Aorta (tissue), 5 donors: ENCODE data around the gene KCNQ4. TPM values are rescaled to one million over a fixed set of nuclear protein-coding genes. Genes with fewer than 3 reads are reported as not detected.

Source experiments
- ATAC-seq: fragments of 200-7000 bp; cut with Tn5 transposase; one replicate; pipeline ENCODE4 v1.9.1; 2022; ENCODE audit warnings: moderate library complexity; ENCODE audit not compliant: low FRiP score
- DNase-seq, 2 donors: peaks; one replicate each; pipeline ENCODE4 v3.0.0-alpha.2; 2020
- H3K27ac ChIP-seq, 2 donors: one replicate each; pipeline ENCODE4 v1.5.1; 2013; ENCODE audit warnings: low read length in 2 of 2, mild to moderate bottlenecking in 2 of 2, moderate library complexity in 2 of 2, control low read depth in 1 of 2, inconsistent platforms in 1 of 2, low read depth in 1 of 2
- H3K27me3 ChIP-seq, 2 donors: one replicate each; pipeline ENCODE4 v1.6.1; 2013; ENCODE audit warnings: control low read depth in 1 of 2, low read length in 1 of 2, mild to moderate bottlenecking in 1 of 2, moderate library complexity in 1 of 2; ENCODE audit not compliant: insufficient read depth in 2 of 2, control insufficient read depth in 1 of 2
- H3K36me3 ChIP-seq, 2 donors: one replicate each; pipeline ENCODE4 v1.6.1; 2013; ENCODE audit warnings: control low read depth in 1 of 2, low read length in 1 of 2, mild to moderate bottlenecking in 1 of 2; ENCODE audit not compliant: insufficient read depth in 2 of 2, control insufficient read depth in 1 of 2
- H3K4me1 ChIP-seq, 2 donors: one replicate each; pipeline ENCODE4 v1.6.1; 2013; ENCODE audit warnings: low read length in 2 of 2, control low read depth in 1 of 2, mild to moderate bottlenecking in 1 of 2, moderate library complexity in 1 of 2; ENCODE audit not compliant: insufficient read depth in 2 of 2, control insufficient read depth in 1 of 2
- H3K4me3 ChIP-seq, 2 donors: one replicate each; pipeline ENCODE4 v1.5.1; 2013; ENCODE audit warnings: low read length in 2 of 2, control low read depth in 1 of 2, mild to moderate bottlenecking in 1 of 2
- H3K9me3 ChIP-seq: one replicate; pipeline ENCODE4 v1.6.1; 2013; ENCODE audit warnings: mild to moderate bottlenecking, low read length; ENCODE audit not compliant: control insufficient read depth
- WGBS, 2 donors: extraction: QIAGEN DNeasy Blood & Tissue Kit; methylation state at CpG; one replicate each; pipeline ENCODE4 v1.1.7; 2013; 5-methylcytosine and 5-hydroxymethylcytosine counted together
- intact Hi-C, 2 donors: fragments of 100-400 bp; cut with DNase I; formaldehyde crosslinking; loops; one replicate each; pipeline versions ENCODE4 v1.14.2 to v1.15.0; 2022
- polyA plus RNA-seq, 2 donors: library from polyadenylated mRNA; stranded (reverse); fragments of 200-250 nt; gene quantifications; one replicate each; pipeline ENCODE4 v1.2.3, GENCODE V29; 2013
- total RNA-seq, 2 donors: library from RNA; stranded (reverse); fragmentation: NEBNext Ultra II Directional; extraction: Animal tissue kit (Norgen Biotek cat#: 25700); gene quantifications; one replicate each; pipeline ENCODE4 v1.2.1, GENCODE V29; 2021
- donor health status: healthy with polysubstance abuse.
- donor health status: Bipolar disorder and iron deficiency.
- donor health status: DM: no; HTN: no; CAD: no.
- donor health status: DM: no; HTN: no; CAD: no.
- donor health status: DM: yes; HTN: yes; CAD: no.

Gene KCNQ4
- total and polyA plus RNA-seq, 4 donors, result 0.88 to 10.0 (median 7.9) TPM

DNA sequence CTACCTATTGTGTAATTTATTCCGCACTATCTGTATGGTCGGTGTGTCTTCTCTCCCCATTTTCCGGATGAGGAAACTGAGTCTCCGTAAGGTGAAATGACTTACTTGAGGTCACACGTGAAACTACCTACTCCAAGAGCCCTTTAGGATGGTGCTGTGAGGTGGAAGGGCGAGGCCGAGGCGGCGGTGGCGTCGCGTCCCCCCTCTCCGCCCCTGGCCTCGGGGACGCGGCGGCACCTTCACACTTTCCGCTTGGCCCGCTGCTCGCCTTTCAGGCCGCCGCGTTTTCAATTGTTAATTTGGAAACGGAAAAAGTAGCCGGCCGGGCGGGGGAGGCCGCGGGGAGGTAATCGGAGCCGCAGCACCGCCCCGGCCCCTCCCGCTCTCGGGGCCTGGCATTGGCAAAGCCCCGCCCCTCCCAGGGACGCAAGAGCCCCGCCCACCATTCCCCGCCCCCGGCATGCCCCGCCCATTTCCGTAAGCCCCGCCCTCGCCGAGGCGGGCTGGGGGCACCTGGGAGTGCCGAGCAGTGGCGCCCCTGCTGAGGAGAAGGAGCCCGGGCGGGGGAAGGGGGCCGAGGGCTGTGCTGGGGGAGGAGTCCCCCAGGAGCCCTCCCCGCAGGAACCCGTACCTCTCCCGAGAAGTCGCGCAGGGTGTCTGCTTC is 18.6 kb downstream of the KCNQ4 start:
- H3K4me3 ChIP-seq, result no peak overlapping the region
- peak overlapping the region in 1 of 2 donors; percentile 49 for H3K27ac ChIP-seq
- peaks cover 2 to 4% of the 10 kb centered on the region in 2 donors for H3K4me1 ChIP-seq

DNA sequence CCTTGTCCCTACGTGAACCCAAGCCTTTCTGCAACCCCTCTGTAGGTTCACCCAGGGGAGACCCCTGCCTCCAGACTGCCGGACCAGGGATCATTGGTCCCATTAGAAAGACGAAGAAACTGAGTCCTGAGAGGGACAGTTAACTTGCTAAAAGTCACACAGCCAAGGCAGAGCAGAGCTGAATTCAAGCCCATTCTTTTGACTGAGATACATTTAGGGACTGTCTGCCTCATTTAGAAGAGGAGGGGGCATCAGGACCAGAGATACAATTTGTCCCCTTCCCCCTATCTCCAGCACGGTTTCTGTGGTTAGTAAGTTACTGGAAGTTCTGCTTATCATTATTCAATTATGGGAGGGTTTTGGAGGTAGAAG is 19.1 kb downstream of the KCNQ4 start:
- Histone ChIP-seq H3K27me3 (no peaks in the 10 kb centered on the region), H3K4me3 (no peak overlapping the region), H3K27ac (peak overlapping the region in 1 of 2 donors; percentile 49), H3K4me1 (peaks cover under 1 to 4% of the 10 kb centered on the region in 2 donors), H3K9me3 (no peaks in the 10 kb centered on the region), H3K36me3 (no peaks in the 10 kb centered on the region)
- 56 to 62% methylated on average over 4 of the region's 4 CpGs for WGBS, 2 donors
- intact Hi-C loops, result loop anchor here in 1 of 2 donors (10.0 kb wide), 1 partner anchor 108 kb away; the partner anchor contains the start of gene NFYC
- ATAC-seq (no peak), DNase-seq (no peak)

More for the DNA sequence above, 18.6 kb downstream of the KCNQ4 start:
- ATAC-seq (peak; percentile 88), DNase-seq (peak; percentile 87 to 95)
- intact Hi-C loops, result loop anchor here in 1 of 2 donors (10.0 kb wide), 1 partner anchor 107 kb away; the partner anchor contains the start of gene NFYC
- Histone ChIP-seq H3K27me3 (no peaks in the 10 kb centered on the region), H3K36me3 (no peaks in the 10 kb centered on the region), H3K9me3 (no peaks in the 10 kb centered on the region)
- 12 to 18% methylated on average over 56 of the region's 56 CpGs for WGBS, 2 donors

DNA sequence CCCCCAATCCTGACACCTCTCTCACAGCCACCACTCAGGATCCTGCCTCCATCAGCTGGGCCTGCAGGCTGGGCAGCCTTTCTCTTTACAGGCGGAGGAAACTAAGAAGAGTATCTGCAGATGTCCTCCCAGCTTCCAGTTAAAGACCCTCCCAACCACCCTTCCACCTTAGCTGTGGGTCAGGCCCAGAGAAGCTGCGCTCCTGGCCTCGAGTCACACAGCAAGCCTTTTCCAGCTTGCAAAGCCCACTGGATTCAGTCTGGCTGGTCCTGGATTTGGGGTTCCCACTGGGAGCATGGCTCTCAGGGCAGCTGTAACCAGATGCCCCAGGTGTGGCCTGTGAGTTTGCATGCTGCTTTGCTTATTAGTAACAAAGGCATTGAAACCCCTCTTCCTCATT is 19.9 kb downstream of the KCNQ4 start:
- Histone ChIP-seq H3K27ac (peak overlapping the region in 1 of 2 donors; percentile 19), H3K27me3 (no peaks in the 10 kb centered on the region), H3K4me3 (no peak overlapping the region), H3K4me1 (peaks cover 4 to 6% of the 10 kb centered on the region in 2 donors), H3K36me3 (no peaks in the 10 kb centered on the region), H3K9me3 (no peaks in the 10 kb centered on the region)
- ATAC-seq (no peak), DNase-seq (no peak)
- 95 to 96% methylated on average over 3 of the region's 3 CpGs for WGBS, 2 donors
- intact Hi-C loops, result loop anchor here in 1 of 2 donors (10.0 kb wide), 1 partner anchor 109 kb away; the partner anchor contains the start of gene NFYC

DNA sequence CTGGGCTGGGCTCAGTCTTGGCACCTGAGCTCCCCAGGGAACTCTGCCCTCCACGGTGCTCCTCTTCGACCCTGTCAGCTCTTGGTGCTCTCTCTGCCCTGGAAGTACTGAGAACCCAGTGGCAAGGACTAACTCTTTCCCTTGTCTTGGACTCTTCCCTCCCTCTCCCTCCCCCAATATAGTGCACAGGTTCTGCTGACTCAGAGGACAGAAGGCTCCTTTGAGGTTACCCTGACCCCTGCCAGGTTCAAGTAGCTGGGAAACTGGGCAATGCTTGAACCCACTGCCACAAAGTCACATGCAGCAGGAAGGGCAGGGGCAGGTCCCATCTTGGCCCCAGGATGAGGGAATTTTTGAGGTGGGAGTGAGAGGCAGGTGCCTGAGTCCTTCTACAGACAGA is 20.3 kb downstream of the KCNQ4 start:
- no peaks in the 10 kb centered on the region for H3K27me3 ChIP-seq
- ATAC-seq (no peak), DNase-seq (no peak)
- no peak overlapping the region for H3K4me3 ChIP-seq
- no peak overlapping the region for H3K27ac ChIP-seq
- H3K4me1 ChIP-seq, result peaks cover 4 to 6% of the 10 kb centered on the region in 2 donors
- 55 to 73% methylated on average over 2 of the region's 2 CpGs for WGBS, 2 donors
- H3K9me3 ChIP-seq, result no peaks in the 10 kb centered on the region
- H3K36me3 ChIP-seq, result no peaks in the 10 kb centered on the region
- intact Hi-C loops, result loop anchor here in 1 of 2 donors (10.0 kb wide), 1 partner anchor 109 kb away; the partner anchor contains the start of gene NFYC

DNA sequence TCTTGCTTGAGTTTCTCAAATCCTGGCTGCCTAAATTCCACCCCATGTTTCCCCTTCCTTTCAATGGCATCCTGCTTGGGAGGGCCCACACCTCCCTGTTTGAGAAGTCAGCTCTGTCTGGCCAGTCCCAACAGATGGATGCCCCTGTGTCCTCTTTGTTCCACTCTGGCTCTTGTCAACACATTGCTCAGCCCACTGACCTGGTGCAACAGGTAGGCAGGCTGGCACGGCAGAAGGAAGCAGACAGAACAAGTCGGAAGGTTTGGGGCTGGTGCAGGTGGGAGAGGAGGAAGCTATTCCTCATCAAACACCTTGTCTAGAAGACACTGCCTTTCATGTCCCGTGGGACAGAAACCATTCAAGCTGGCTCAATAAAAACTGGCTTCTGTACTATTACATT is 22.7 kb downstream of the KCNQ4 start:
- intact Hi-C loops, result loop anchor here in 1 of 2 donors (10.0 kb wide), 1 partner anchor 111 kb away; the partner anchor contains the start of gene NFYC
- no peaks in the 10 kb centered on the region for H3K27me3 ChIP-seq
- H3K36me3 ChIP-seq, result no peaks in the 10 kb centered on the region
- 71 to 73% methylated on average over 3 of the region's 3 CpGs for whole genome bisulfite sequencing, 2 donors
- H3K4me3 ChIP-seq, result no peak overlapping the region
- no peaks in the 10 kb centered on the region for H3K9me3 ChIP-seq
- H3K27ac ChIP-seq, result peak overlapping the region in 1 of 2 donors; percentile 38
- peaks cover 4 to 6% of the 10 kb centered on the region in 2 donors for H3K4me1 ChIP-seq
- ATAC-seq (no peak), DNase-seq (no peak)

DNA sequence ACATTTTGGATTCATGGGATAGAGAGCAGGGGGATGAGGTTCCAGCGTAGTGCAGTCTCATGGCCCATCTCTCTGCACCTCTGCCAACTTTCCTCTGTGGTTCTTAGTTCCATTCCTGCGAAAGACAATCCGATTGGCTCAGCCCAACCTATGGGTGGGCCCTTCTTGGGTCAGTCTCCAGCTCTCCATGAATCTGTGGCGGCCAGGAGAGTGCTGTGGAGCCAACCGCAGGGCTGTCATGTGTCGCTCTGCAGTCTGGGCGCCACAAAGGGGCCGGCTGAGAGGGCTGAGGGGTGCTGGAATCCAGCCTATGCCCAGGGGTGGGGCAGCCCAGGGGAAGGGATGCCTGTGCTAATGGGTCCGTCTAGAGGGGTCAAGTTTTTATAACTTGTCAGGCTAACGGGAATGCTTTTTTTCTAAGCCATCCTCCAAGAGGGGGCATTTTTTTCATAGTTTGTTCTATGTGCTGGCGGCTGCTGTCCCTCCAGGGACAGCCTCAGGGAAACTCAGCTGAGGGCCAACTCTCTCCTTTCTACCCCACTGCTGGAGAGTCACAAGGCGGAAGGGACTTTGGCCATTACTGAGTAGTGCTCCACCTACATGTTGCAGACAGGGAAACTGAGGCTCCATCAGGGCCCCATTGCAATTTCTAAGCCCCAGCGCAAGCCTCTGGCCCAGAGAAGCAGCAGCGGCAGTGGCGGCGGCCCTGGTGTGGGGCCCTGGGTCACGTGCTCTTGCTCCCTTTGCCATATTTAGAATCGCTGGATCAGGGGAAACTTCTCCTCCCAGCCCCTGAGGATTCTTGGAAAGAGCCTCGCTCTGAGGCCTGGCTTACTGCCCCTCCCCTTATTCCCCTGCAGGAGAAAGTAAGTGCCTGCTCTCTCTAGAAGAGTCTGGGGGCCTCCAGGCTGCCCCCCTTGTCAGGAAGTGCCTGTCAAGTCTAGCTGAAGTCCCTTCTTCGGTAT is 23.4 kb downstream of the KCNQ4 start:
- Histone ChIP-seq H3K4me1 (peaks cover 4 to 6% of the 10 kb centered on the region in 2 donors), H3K27me3 (no peaks in the 10 kb centered on the region), H3K36me3 (no peaks in the 10 kb centered on the region), H3K4me3 (no peak overlapping the region), H3K27ac (peak overlapping the region in 1 of 2 donors; percentile 73), H3K9me3 (no peaks in the 10 kb centered on the region)
- 8 to 11% methylated on average over 20 of the region's 20 CpGs for WGBS, 2 donors
- DNase-seq (peak; percentile 78 to 85), ATAC-seq (peak; percentile 80)
- intact Hi-C loops, result loop anchor here in 1 of 2 donors (10.0 kb wide), 1 partner anchor 112 kb away; the partner anchor contains the start of gene NFYC

DNA sequence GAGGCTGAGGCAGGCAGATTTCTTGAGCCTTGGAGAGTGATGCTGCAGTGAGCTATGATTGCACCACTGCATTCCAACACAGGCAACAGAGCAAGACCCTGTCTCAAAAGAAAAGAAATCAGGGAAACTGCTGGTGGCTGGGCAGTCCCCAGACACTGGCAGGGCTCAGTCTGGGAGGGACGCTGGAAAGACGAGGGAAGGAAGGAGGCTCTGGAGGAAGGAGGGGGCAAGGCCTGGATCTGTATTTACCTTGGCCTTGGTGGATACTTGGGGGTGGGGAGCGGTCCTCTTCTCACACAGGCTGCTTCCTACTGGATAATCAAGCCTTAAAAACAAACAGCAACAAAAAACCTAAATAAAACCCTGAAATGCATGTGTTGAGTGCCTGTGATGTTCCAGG is 24.4 kb downstream of the KCNQ4 start:
- Histone ChIP-seq H3K36me3 (no peaks in the 10 kb centered on the region), H3K4me3 (no peak overlapping the region), H3K9me3 (no peaks in the 10 kb centered on the region), H3K4me1 (peaks cover 4 to 6% of the 10 kb centered on the region in 2 donors), H3K27me3 (no peaks in the 10 kb centered on the region), H3K27ac (peak overlapping the region in 1 of 2 donors; percentile 45)
- intact Hi-C loops, result loop anchor here in 1 of 2 donors (10.0 kb wide), 1 partner anchor 113 kb away; the partner anchor contains the start of gene NFYC
- DNase-seq (no peak), ATAC-seq (peak; percentile 24)
- WGBS, 2 donors, result 6 to 7% methylated on average over 3 of the region's 3 CpGs

DNA sequence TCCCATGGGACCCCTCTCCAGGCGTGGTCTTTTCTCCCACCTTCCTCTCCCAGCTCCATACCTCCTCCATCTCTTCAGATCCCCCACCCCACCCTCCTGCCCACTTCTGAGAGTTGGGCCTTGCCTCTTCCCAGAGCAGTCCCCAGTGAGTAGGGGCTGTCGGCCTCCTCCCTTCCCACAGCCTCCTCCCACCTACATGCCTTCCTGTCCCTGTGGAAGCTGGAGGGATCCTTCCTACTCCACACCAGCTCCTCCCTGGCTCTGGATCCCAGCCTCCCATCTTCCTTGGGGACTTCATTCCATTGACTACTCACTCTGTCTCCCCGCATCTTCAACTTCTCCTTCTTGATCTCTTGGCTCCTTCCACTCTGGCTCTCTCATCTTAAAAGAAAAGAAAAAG is 24.9 kb downstream of the KCNQ4 start:
- WGBS, 2 donors, result 48 to 54% methylated on average over 3 of the region's 3 CpGs
- no peak for ATAC-seq
- peak overlapping the region in 1 of 2 donors; percentile 11 for H3K27ac ChIP-seq
- intact Hi-C loops, result loop anchor here in 1 of 2 donors (10.0 kb wide), 1 partner anchor 114 kb away; the partner anchor contains the start of gene NFYC
- no peak overlapping the region for H3K4me3 ChIP-seq
- peaks cover 4 to 6% of the 10 kb centered on the region in 2 donors for H3K4me1 ChIP-seq
- no peaks in the 10 kb centered on the region for H3K9me3 ChIP-seq
- no peak for DNase-seq
- no peaks in the 10 kb centered on the region for H3K27me3 ChIP-seq
- H3K36me3 ChIP-seq, result no peaks in the 10 kb centered on the region
